H1 (cell line): ENCODE results near the gene MCC. TPM values are rescaled to one million over a fixed set of nuclear protein-coding genes. Genes with fewer than 3 reads are reported as not detected.

Experiments used
- BACH1 ChIP-seq: IDR thresholded peaks from 2 replicates; pipeline ENCODE4 v1.6.1; 2012; ENCODE audit warnings: low read length, improper control_type of control experiment
- BRCA1 ChIP-seq: IDR thresholded peaks from 2 replicates; pipeline ENCODE4 v1.6.1; 2012; ENCODE audit warnings: low read depth, low read length, improper control_type of control experiment
- CEBPB ChIP-seq: IDR thresholded peaks from 2 replicates; pipeline ENCODE4 v1.6.1; 2012; ENCODE audit warnings: low read depth, low read length
- FOSL1 ChIP-seq: IDR thresholded peaks from 2 replicates; pipeline ENCODE4 v1.6.1; 2011; ENCODE audit warnings: mild to moderate bottlenecking, low read depth, low read length, moderate library complexity; ENCODE audit not compliant: insufficient read depth
- GTF2F1 ChIP-seq: IDR thresholded peaks from 2 replicates; pipeline ENCODE4 v1.6.1; 2012; ENCODE audit warnings: low read depth, low read length, improper control_type of control experiment, borderline replicate concordance
- JUND ChIP-seq: IDR thresholded peaks from 2 replicates; pipeline ENCODE4 v1.6.1; 2011; ENCODE audit warnings: mild to moderate bottlenecking, improper control_type of control experiment, low read length
- SAP30 ChIP-seq: fragments of 300-600 bp; sonication (generic); IDR thresholded peaks from 2 replicates; pipeline ENCODE4 v1.7.1; 2012; ENCODE audit warnings: low read length, moderate library complexity, mild to moderate bottlenecking, inconsistent platforms; ENCODE audit not compliant: insufficient read depth, insufficient replicate concordance
- TEAD4 ChIP-seq: IDR thresholded peaks from 2 replicates; pipeline ENCODE4 v1.6.1; 2012; ENCODE audit warnings: low read depth, low read length, inconsistent platforms, mixed read lengths
- polyA plus RNA-seq, 7 experiments: library from polyadenylated mRNA; depleted of rRNA in 3 of 7; stranded (reverse) in 5 of 7; unstranded in 2 of 7; fragments of >200 nt in 5 of 7; fragments of 200-250 nt in 2 of 7; gene quantifications; 1 replicate in 5 of 7; 2 replicates in 1 of 7; 4 replicates in 1 of 7; pipeline versions ENCODE4 v1.2.1 to v1.2.3, GENCODE V29; 2011 to 2013; ENCODE audit warnings: missing spikeins in 2 of 7, mixed read lengths in 2 of 7
- total RNA-seq: library from RNA; stranded (reverse); fragmentation: NEBNext Ultra II Directional; extraction: Animal tissue kit (Norgen Biotek cat#: 25700); gene quantifications from 2 replicates; pipeline ENCODE4 v1.2.1, GENCODE V29; 2021
- TF ChIP-seq, protein P1 (sequence below): fragments of 300-600 bp; sonication (generic); IDR thresholded peaks from 2 replicates; pipeline ENCODE4 v1.7.1; 2012; ENCODE audit warnings: low read length, moderate library complexity, mild to moderate bottlenecking, inconsistent platforms; ENCODE audit not compliant: insufficient replicate concordance

The MCC gene
- total and polyA plus RNA-seq, 2 of the 8 experiments (the other 6 are each of a cell fraction or from before 2014, with no cell fraction given) = 2.6 to 18.3 TPM

DNA sequence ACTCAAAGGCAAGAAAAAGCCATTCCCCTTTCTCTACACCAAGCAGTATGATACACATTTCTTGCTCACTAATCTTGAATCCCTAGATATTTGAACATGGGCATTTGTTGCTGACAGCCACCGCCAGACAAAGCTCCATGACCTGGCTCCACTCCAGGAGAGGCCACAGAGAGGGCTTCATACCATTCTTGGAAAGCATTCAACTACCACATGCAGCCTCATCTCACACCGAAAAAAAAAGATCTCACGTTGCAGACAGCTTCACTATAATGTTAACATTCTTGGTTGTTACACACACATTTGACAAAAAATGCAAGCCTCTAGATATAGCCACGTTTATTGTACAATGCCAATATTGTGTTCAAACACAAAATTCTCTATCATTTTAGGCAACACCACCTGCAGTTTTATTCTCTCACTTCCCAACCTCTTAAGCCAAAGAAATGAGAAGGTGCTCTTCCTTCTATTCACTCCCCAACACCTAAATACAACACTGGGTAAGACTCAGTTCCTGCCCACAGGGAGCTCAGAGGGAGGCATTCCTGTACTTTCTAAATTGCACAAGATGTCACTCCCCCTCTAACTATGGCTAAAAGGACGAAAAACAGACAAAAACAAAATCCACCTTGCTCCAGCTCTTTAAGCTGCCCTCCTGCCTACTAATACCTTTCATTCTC lies 275.9 kb downstream of the MCC start (continued):
- TF ChIP-seq, protein P1, sequence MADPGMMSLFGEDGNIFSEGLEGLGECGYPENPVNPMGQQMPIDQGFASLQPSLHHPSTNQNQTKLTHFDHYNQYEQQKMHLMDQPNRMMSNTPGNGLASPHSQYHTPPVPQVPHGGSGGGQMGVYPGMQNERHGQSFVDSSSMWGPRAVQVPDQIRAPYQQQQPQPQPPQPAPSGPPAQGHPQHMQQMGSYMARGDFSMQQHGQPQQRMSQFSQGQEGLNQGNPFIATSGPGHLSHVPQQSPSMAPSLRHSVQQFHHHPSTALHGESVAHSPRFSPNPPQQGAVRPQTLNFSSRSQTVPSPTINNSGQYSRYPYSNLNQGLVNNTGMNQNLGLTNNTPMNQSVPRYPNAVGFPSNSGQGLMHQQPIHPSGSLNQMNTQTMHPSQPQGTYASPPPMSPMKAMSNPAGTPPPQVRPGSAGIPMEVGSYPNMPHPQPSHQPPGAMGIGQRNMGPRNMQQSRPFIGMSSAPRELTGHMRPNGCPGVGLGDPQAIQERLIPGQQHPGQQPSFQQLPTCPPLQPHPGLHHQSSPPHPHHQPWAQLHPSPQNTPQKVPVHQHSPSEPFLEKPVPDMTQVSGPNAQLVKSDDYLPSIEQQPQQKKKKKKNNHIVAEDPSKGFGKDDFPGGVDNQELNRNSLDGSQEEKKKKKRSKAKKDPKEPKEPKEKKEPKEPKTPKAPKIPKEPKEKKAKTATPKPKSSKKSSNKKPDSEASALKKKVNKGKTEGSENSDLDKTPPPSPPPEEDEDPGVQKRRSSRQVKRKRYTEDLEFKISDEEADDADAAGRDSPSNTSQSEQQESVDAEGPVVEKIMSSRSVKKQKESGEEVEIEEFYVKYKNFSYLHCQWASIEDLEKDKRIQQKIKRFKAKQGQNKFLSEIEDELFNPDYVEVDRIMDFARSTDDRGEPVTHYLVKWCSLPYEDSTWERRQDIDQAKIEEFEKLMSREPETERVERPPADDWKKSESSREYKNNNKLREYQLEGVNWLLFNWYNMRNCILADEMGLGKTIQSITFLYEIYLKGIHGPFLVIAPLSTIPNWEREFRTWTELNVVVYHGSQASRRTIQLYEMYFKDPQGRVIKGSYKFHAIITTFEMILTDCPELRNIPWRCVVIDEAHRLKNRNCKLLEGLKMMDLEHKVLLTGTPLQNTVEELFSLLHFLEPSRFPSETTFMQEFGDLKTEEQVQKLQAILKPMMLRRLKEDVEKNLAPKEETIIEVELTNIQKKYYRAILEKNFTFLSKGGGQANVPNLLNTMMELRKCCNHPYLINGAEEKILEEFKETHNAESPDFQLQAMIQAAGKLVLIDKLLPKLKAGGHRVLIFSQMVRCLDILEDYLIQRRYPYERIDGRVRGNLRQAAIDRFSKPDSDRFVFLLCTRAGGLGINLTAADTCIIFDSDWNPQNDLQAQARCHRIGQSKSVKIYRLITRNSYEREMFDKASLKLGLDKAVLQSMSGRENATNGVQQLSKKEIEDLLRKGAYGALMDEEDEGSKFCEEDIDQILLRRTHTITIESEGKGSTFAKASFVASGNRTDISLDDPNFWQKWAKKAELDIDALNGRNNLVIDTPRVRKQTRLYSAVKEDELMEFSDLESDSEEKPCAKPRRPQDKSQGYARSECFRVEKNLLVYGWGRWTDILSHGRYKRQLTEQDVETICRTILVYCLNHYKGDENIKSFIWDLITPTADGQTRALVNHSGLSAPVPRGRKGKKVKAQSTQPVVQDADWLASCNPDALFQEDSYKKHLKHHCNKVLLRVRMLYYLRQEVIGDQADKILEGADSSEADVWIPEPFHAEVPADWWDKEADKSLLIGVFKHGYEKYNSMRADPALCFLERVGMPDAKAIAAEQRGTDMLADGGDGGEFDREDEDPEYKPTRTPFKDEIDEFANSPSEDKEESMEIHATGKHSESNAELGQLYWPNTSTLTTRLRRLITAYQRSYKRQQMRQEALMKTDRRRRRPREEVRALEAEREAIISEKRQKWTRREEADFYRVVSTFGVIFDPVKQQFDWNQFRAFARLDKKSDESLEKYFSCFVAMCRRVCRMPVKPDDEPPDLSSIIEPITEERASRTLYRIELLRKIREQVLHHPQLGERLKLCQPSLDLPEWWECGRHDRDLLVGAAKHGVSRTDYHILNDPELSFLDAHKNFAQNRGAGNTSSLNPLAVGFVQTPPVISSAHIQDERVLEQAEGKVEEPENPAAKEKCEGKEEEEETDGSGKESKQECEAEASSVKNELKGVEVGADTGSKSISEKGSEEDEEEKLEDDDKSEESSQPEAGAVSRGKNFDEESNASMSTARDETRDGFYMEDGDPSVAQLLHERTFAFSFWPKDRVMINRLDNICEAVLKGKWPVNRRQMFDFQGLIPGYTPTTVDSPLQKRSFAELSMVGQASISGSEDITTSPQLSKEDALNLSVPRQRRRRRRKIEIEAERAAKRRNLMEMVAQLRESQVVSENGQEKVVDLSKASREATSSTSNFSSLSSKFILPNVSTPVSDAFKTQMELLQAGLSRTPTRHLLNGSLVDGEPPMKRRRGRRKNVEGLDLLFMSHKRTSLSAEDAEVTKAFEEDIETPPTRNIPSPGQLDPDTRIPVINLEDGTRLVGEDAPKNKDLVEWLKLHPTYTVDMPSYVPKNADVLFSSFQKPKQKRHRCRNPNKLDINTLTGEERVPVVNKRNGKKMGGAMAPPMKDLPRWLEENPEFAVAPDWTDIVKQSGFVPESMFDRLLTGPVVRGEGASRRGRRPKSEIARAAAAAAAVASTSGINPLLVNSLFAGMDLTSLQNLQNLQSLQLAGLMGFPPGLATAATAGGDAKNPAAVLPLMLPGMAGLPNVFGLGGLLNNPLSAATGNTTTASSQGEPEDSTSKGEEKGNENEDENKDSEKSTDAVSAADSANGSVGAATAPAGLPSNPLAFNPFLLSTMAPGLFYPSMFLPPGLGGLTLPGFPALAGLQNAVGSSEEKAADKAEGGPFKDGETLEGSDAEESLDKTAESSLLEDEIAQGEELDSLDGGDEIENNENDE = no peak
- TF ChIP-seq JUND = no peak
- no peak for TF ChIP-seq BACH1
- TF ChIP-seq FOSL1 = no peak
- TF ChIP-seq SAP30 = no peak
- no peak for TF ChIP-seq GTF2F1
- TF ChIP-seq BRCA1 = no peak
- TF ChIP-seq CEBPB = no peak
- TF ChIP-seq TEAD4 = no peak
